ENCODE measurements around the gene SLC7A14.

The SLC7A14 gene

DNA sequence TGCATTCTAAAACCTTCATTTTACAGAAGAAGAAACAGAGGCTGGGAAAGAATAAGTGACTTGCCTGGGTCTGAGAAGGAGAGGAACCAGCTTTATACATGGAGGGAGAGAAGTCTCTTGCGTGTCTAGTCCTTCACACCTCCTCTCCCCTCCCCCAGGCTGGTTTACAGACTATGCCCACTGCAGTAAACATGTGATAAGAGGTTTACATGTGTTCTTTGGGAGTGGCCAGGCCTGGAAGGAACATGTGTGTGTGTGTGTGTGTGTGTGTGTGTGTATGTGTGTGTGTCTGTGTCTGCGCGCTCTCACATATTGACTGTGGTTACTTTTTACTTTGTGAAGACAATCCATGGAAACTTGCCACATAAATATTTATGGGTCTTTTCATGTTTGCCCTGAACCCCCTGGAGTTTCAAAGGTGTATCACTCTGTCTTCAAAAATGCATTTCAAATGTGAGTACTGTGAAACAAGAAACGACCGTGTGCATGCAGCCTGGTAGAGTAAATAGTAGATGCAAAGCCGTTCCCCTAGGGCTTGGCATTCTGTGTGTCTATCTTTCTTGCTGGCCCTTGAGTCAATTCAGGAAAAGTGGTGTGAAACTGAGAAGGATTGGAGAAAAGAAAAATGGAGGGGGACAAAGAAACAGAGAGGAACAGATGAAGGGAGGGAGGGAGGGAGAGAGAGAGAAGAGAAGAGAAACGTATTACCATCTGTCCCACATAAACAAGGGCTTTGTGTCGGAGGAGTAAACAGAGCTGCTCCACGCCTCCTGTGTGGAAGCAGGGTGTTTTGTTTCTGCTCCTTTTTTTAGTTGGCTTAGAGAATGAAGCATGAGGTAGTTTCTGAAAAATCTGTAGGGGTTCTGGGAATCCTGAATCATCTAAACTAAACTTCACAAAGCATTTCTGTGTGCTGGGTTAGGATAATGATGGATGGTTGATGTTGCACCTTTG is 115.5 kb downstream of the SLC7A14 start:
- DNase-seq, result peak in 22 of 51 donors; percentile 12 to 88 (median 28)

DNA sequence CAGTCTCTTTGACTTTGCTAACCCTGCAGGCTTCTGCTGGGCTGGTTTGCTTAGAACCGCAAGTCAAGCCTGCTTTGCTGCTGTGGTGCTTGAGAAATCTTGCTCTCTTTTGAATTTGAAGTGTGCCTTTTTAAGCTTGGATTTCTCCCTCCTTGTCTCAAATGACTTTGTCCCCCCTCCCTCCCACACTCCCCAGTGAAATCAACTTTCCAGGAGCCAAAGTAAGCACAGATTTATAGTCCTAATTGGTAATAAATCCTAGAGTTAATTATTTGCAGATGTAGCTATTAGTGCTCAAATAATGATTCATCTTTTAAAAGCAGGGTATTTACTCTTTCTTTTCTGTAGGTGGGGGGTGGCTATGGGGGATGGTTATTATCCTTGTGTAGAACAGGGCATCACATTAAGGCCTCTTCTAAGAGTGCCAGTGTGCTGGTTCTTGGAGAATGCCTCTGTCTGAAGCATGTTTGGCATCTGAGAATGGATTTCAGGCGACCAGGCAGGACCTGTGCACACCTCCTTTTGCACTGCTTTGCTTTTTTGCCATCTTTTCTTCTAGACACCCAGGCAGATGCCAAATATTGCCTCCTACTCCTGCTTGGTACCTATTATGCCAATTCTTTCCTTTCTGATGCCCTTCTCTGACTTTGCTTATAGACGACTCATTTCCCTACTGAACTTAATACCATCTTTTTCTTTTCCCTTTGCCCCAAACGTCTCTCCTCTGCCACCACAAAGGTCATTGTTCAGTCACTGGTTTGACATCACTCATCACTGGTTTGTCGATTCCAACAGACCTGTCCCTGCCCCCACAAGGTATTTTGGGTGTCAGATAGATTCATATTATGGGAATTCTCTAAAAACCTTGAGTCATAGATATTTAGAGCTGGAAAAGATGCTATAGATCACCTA is 116.5 kb downstream of the SLC7A14 start:
- DNase-seq, result peak in 3 of 51 donors; percentile 17 to 77 (median 21)

GRCh38 chr3:170467571-170468147 is 118.2 kb downstream of the SLC7A14 start:
- DNase-seq, result peak in 1 of 51 donors; percentile 60

- DNase-seq, result peak in 38 of 51 donors; percentile 12 to 84 (median 58)
Observed at GRCh38 chr3:170467007-170467406, 118.9 kb downstream of the SLC7A14 start.

- DNase-seq, result no peak
Observed at GRCh38 chr3:170465955-170466354, 119.9 kb downstream of the SLC7A14 start.

DNA sequence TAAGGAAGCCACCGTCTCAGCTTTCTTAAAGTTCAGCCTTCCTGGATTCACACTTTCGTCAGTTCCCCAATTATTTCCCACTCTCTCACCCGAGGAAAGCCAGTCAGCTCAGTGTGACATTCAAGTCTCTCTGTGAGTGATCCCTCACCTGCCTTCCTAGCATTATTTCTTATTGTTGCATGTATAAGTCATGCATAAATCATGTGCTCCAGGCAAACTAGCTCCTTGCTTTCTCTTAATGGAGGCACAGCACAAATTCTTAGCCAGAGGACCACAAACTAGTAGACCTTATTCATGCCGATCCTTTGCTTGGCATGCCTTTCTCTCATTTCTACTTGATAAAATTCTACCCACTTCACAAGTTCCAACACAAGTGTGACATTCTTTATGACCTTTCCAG is 122.9 kb downstream of the SLC7A14 start:
- no peak for DNase-seq

GRCh38 chr3:170458285-170458684 is 127.6 kb downstream of the SLC7A14 start:
- no peak for DNase-seq

DNA sequence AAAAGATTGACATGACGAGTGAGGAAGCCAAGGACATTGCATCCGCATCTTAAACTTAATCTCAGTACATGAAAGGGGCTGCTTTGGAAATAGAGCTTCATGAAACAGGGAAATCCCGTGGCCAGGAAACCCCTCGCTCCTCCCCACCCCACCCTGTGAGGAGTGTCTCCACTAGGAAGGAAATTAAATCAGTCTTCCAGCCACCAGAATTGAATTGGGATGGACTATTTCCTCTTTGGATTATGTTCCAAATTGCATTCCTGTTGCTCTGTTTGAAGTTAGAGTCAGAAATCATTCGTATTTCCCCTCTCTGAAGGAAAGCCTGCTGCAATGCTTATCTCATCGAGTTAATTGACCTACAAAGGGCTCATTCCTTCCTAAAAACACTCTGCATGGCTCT is 131.4 kb downstream of the SLC7A14 start:
- DNase-seq, result no peak

- no peak for DNase-seq
Observed at GRCh38 chr3:170450039-170450438, 135.8 kb downstream of the SLC7A14 start.

GRCh38 chr3:170448584-170448983 is 137.3 kb downstream of the SLC7A14 start:
- DNase-seq, result peak in 2 of 51 donors; percentile 11 to 48

DNA sequence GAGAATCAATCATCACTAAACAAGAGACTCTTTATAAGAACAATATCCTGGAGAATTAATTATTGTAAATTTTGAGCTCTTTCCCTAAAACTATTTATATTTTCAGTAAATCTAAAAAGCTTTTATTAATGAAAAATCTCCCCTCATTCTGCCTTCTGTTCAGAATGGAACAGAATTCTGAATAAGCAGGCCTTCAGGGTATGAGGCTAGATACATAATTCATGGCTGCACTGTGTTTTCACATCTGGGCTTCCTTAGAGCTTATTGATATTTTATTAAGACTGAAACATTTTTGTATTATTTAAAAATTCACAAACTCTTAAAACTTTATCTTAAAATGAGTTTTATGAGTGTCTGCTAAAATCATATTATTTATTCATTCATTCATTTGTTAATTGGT is 142.4 kb downstream of the SLC7A14 start:
- DNase-seq, result no peak

DNA sequence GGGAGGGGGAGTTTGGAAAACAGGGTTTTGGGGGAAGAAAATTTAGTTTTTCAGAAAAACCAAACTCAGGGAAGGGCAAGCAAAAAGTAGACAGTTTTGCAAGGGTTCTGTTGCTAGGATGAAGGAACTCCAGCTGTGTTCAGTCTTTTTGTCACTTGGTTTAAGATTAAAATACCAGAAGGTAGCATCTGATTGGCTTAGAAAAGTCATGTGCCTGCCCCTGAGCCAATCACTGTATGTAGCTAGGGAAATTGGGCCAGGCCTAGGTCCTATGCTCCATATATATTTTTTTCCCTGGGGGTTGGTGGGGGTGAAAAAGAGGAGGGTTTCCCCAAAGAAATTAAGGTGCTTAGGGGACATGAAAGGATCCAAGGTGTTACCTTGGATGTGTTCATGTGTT is 142.9 kb downstream of the SLC7A14 start:
- DNase-seq, result no peak

- no peak for DNase-seq
Observed at GRCh38 chr3:170441412-170441811, 144.5 kb downstream of the SLC7A14 start.

- DNase-seq, result no peak
Observed at GRCh38 chr3:170440344-170440743, 145.5 kb downstream of the SLC7A14 start.

DNA sequence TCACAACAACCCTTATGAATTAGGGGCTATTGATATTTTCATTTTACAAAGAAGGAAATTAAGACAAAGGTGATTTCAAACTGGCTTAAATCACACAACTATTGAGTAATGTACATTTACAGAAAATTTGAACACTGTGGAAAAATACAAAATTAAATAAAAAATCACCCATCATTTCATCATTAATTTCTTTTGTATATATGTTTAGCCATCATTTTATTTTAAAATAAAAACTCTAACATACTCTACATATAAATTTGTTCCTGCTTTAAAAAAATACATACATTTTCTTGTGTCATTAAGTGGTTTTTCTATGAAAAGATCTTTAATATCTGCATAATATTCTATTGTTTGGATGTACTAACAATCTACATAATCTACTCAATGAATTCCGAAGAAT is 147.0 kb downstream of the SLC7A14 start:
- no peak for DNase-seq

DNA sequence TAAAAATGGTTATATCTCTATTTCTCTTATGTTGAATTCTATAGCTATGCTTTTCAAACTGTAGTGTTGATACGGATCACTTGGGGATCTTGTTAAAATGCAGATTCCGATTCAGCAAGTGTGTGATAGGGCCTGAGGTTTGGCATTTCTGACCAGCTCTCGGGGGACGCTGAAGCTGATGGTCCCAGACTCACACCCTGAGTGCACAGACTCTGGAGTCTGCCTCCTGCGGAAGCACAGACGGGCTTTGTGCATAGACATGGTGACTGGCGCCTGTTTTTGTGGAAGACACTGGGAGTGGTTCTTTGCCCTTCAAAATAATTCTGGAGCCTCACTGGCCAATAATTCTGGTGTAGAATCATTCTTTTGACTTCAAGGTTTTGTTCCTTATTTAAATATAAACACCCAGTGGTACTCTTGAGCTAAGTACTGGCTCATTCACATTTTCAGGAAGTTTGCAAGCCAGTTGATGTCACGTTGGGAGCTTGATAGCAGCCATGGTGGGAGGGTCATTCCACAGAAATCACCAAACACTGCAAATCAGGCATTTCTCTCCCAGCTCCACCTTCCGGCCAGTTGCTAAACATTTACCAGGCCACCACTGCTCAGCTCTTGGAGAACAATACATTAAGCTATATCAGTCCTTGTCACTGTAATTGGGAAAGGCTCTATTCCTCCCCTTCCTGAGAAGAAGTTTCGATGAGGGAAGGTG is 148.0 kb downstream of the SLC7A14 start:
- peak in 4 of 51 donors; percentile 5 to 66 (median 28) for DNase-seq

- peak in 39 of 51 donors; percentile 12 to 84 (median 64) for DNase-seq
Observed at GRCh38 chr3:170437176-170437575, 148.7 kb downstream of the SLC7A14 start.

- DNase-seq, result no peak
Observed at GRCh38 chr3:170436697-170437096, 149.2 kb downstream of the SLC7A14 start.

GRCh38 chr3:170432416-170432815 is 153.5 kb downstream of the SLC7A14 start:
- DNase-seq, result no peak

GRCh38 chr3:170431054-170431453 is 154.8 kb downstream of the SLC7A14 start:
- DNase-seq, result no peak

DNA sequence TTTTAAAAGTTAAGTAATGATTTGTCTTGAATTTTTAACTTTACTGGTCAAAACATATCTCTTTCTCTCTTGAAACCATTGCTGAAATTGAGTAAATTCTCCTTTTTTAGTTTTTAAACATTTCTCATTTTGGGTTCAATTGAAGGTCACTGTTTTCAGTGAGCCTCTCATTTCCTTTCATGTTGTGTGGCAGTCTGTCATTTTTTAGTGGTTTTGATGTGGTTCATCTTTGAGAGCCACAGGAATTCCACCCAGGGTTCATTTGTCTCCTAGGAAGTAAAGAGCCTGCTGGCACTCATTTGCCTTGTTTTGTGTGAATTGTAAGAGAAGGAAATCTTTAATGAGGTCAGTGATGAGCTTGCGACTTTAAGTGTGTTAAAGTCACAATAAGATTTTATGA is 156.8 kb downstream of the SLC7A14 start:
- DNase-seq, result no peak

Measured in hypothalamus (tissue), 51 donors.